IMR-90 (cell line): ENCODE measurements around the gene GNRH2. TPM values are rescaled to one million over a fixed set of nuclear protein-coding genes. Genes with fewer than 3 reads are reported as not detected.
"Not testable (repeated sequence)": the region's sequence is repeated elsewhere in the genome, so short reads cannot be mapped to it uniquely, and the experiment has no call there.

ENCODE experiments used
- ATAC-seq: fragments of 200-7000 bp; cut with Tn5 transposase; 2 replicates; pipeline ENCODE4 v1.9.1; 2020; ENCODE audit warnings: low read depth, mild to moderate bottlenecking, moderate library complexity
- BruUV-seq: library from RNA; stranded (reverse); fragments of 400-500 nt; replicated peaks from 2 replicates; lab custom pipeline; 2021; lab: Mats Ljungman, UMichigan
- CTCF ChIA-PET: fragments of 300-600 bp; formaldehyde crosslinking; extraction: SDS; loops from one replicate; lab custom pipeline; 2021; ENCODE audit warnings: antibody characterized with exemption; lab: Yijun Ruan, JAX
- POLR2A ChIA-PET: fragments of 300-600 bp; sonication (Branson Sonifier 250); formaldehyde crosslinking; loops from one replicate; lab custom pipeline; 2022; ENCODE audit warnings: antibody characterized with exemption; ENCODE audit not compliant: unreplicated experiment; lab: Charles Lee
- DNase-seq: peaks from one replicate; pipeline ENCODE4 v3.0.0; 2013
- H2AFZ ChIP-seq: replicated peaks from 2 replicates; pipeline ENCODE3; 2013; ENCODE audit warnings: low read length, mild to moderate bottlenecking; ENCODE audit not compliant: poor library complexity
- H2AK5ac ChIP-seq: 2 replicates; pipeline ENCODE4 v1.6.1; 2013; ENCODE audit warnings: low read depth, low read length, inconsistent platforms
- H2AK9ac ChIP-seq: replicated peaks from 2 replicates; pipeline ENCODE3; 2013; ENCODE audit warnings: mild to moderate bottlenecking, low read depth, low read length, moderate library complexity; ENCODE audit not compliant: poor library complexity
- H2BK120ac ChIP-seq: 2 replicates; pipeline ENCODE4 v1.6.1; 2013; ENCODE audit warnings: low read depth, low read length, inconsistent platforms
- H2BK15ac ChIP-seq: 3 replicates; pipeline ENCODE4 v1.6.1; 2013; ENCODE audit warnings: low read depth, low read length, inconsistent platforms
- H2BK20ac ChIP-seq: 2 replicates; pipeline ENCODE4 v1.6.1; 2013; ENCODE audit warnings: low read depth, mild to moderate bottlenecking, inconsistent platforms, low read length, moderate library complexity
- H2BK5ac ChIP-seq: 2 replicates; pipeline ENCODE4 v1.6.1; 2013; ENCODE audit warnings: mild to moderate bottlenecking, low read depth, low read length, inconsistent platforms; ENCODE audit not compliant: poor library complexity, severe bottlenecking
- H3K14ac ChIP-seq: replicated peaks from 2 replicates; pipeline ENCODE4 v1.6.1; 2013; ENCODE audit warnings: low read depth, low read length, inconsistent platforms
- H3K18ac ChIP-seq: 2 replicates; pipeline ENCODE4 v1.6.1; 2013; ENCODE audit warnings: low read depth, low read length, control low read depth
- H3K23ac ChIP-seq: 2 replicates; pipeline ENCODE4 v1.6.1; 2013; ENCODE audit warnings: low read depth, low read length, inconsistent platforms
- H3K27ac ChIP-seq: 2 replicates; pipeline ENCODE4 v1.5.1; 2013; ENCODE audit warnings: mild to moderate bottlenecking, control low read depth, low read length; ENCODE audit not compliant: insufficient read depth
- H3K27me3 ChIP-seq: 2 replicates; pipeline ENCODE4 v1.6.1; 2013; ENCODE audit warnings: low read length; ENCODE audit not compliant: control insufficient read depth, insufficient read depth
- H3K36me3 ChIP-seq: 2 replicates; pipeline ENCODE4 v1.6.1; 2013; ENCODE audit warnings: low read length, mixed read lengths; ENCODE audit not compliant: control insufficient read depth, insufficient read depth
- H3K4ac ChIP-seq: 2 replicates; pipeline ENCODE4 v1.6.1; 2013; ENCODE audit warnings: low read depth, low read length, inconsistent platforms
- H3K4me1 ChIP-seq: 2 replicates; pipeline ENCODE4 v1.6.1; 2013; ENCODE audit warnings: low read length, mixed read lengths; ENCODE audit not compliant: control insufficient read depth, insufficient read depth
- H3K4me2 ChIP-seq: 2 replicates; pipeline ENCODE4 v1.6.1; 2013; ENCODE audit warnings: low read depth, mild to moderate bottlenecking, control low read depth, low read length, moderate library complexity
- H3K4me3 ChIP-seq: 2 replicates; pipeline ENCODE4 v1.5.1; 2013; ENCODE audit warnings: low read depth, mild to moderate bottlenecking, control low read depth, low read length, moderate library complexity; ENCODE audit not compliant: insufficient read depth
- H3K56ac ChIP-seq: 2 replicates; pipeline ENCODE4 v1.6.1; 2013; ENCODE audit warnings: low read length, inconsistent platforms; ENCODE audit not compliant: insufficient read depth; ENCODE audit errors: extremely low read depth
- H3K79me1 ChIP-seq, 2 experiments: 2 replicates each; pipeline ENCODE4 v1.6.1; 2013; ENCODE audit warnings: low read length in 2 of 2, inconsistent platforms in 1 of 2, low read depth in 1 of 2
- H3K9ac ChIP-seq: 2 replicates; pipeline ENCODE4 v1.6.1; 2013; ENCODE audit warnings: low read depth, low read length, control low read depth
- H3K9me1 ChIP-seq: 2 replicates; pipeline ENCODE4 v1.6.1; 2013; ENCODE audit warnings: low read length, inconsistent platforms; ENCODE audit not compliant: insufficient read depth
- H3K9me3 ChIP-seq: 2 replicates; pipeline ENCODE4 v1.6.1; 2013; ENCODE audit warnings: low read length; ENCODE audit not compliant: control insufficient read depth, insufficient read depth
- H4K20me1 ChIP-seq: 2 replicates; pipeline ENCODE4 v1.6.1; 2013; ENCODE audit warnings: low read length, inconsistent platforms; ENCODE audit not compliant: insufficient read depth
- H4K5ac ChIP-seq: 2 replicates; pipeline ENCODE4 v1.6.1; 2013; ENCODE audit warnings: mild to moderate bottlenecking, low read depth, low read length, control low read depth
- H4K8ac ChIP-seq, 2 experiments: 2 replicates each; pipeline ENCODE4 v1.6.1; 2013; ENCODE audit warnings: low read depth in 2 of 2, low read length in 2 of 2, control low read depth in 1 of 2, inconsistent platforms in 1 of 2
- H4K91ac ChIP-seq: 2 replicates; pipeline ENCODE4 v1.6.1; 2013; ENCODE audit warnings: low read depth, low read length, inconsistent platforms; ENCODE audit not compliant: insufficient read depth
- WGBS, 2 experiments: methylation state at CpG; one replicate each; pipeline versions ENCODE4 v1.1.5 to v1.1.7; 2013; ENCODE audit warnings: missing lambda C conversion rate in 2 of 2; ENCODE audit not compliant: insufficient read length in 1 of 2; ENCODE audit errors: extremely low coverage in 2 of 2; 5-methylcytosine and 5-hydroxymethylcytosine counted together
- dilution Hi-C: fragments of 300-500 bp; cut with HindIII; formaldehyde crosslinking; loops from one replicate; pipeline ENCODE4 v1.14.3; 2018; ENCODE audit warnings: low sequenced_read_pairs; ENCODE audit not compliant: unreplicated experiment
- in situ Hi-C: fragments of 300-500 bp; cut with MboI; formaldehyde crosslinking; loops from 3 replicates; pipeline ENCODE4 v1.14.3; 2019; ENCODE audit warnings: low sequenced_read_pairs, inconsistent platforms, mixed read lengths
- intact Hi-C: fragments of 100-400 bp; cut with micrococcal nuclease; formaldehyde crosslinking; loops from 2 replicates; pipeline ENCODE4 v1.10.0; 2022
- polyA plus RNA-seq, 3 experiments: library from polyadenylated mRNA; depleted of rRNA; stranded (reverse); fragments of >200 nt; gene quantifications; 2 replicates each; pipeline ENCODE4 v1.2.3, GENCODE V29; 2012; ENCODE audit warnings: low replicate concordance in 1 of 3
- total RNA-seq: library from RNA; depleted of rRNA; stranded (reverse); fragments of >200 nt; gene quantifications from 2 replicates; pipeline ENCODE4 v1.2.3, GENCODE V29; 2012

GNRH2 gene
- total and polyA plus RNA-seq, 2 of the 4 experiments (the other 2 are of a cell fraction) = 0.18 to 0.21 TPM

GRCh38 chr20:3075315-3075714 is 31.9 kb downstream of the GNRH2 start:
- H2BK5ac ChIP-seq, H4K20me1 ChIP-seq, DNase-seq, dilution Hi-C loops, H2BK20ac ChIP-seq, H3K4me3 ChIP-seq, H3K14ac ChIP-seq, H3K56ac ChIP-seq, H3K27ac ChIP-seq, H3K9me1 ChIP-seq, H3K23ac ChIP-seq, BruUV-seq, H3K9ac ChIP-seq, intact Hi-C loops, H2BK15ac ChIP-seq, in situ Hi-C loops, H2AK9ac ChIP-seq, H3K4ac ChIP-seq, H2AK5ac ChIP-seq, ATAC-seq, H3K18ac ChIP-seq, H2AFZ ChIP-seq, POLR2A ChIA-PET, H4K91ac ChIP-seq, CTCF ChIA-PET, H3K79me1 ChIP-seq, H3K36me3 ChIP-seq, H4K8ac ChIP-seq, H4K5ac ChIP-seq, H3K4me1 ChIP-seq, H2BK120ac ChIP-seq, H3K4me2 ChIP-seq, H3K9me3 ChIP-seq: not testable (repeated sequence)
- peaks cover 42% of the 10 kb centered on the region for H3K27me3 ChIP-seq
- no CpG with 5 or more reads among the region's 6 CpGs for WGBS, 2 experiments
